ENCODE measurements around the gene KCNK6. TPM values are rescaled to one million over a fixed set of nuclear protein-coding genes. Genes with fewer than 3 reads are reported as not detected.

Gene KCNK6
- total and polyA plus RNA-seq, 2 experiments from 2014 or later = 9.0 to 14.6 TPM

DNA sequence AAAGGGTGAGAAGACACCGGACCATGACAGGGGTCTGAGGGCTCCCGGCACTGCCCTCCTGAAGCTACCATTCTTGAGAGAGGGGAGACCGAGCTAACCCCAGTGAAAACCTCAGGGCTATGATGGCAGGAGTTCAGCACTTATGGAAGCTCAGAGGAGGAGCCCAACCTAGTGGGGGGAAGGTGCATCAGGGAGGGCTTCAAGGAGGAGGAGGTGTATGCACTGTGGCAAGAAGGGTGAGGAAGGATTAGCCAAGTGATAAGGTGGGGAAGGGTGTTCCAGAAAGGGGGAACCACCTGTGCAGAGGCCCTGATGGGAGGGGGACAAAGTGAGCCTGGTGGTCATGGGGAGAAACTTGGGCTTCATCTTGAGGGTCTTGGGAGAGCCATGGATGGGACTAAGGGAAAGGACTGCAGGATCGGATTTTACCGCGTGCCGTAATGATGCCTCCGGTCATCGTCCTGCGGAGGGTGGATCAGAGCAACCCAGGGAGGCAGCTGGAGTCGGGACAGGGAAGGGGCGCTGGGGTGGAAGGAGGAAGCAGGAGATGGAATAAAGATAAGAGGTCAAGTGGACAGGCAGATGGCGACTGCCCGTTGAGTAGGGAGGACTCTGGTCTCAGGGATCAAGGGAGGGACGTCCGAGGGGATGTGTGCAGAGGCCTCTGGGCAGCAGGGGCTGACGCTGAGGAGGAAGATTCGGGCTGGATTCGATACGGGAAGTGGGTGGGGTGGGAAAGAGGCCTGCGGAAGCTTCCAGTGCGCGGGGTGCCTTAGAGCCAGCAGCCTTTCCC, 41.4 kb downstream of the KCNK6 start:
- TF ChIP-seq CTCF (conservative IDR thresholded peaks at IDR 0.05; ENCODE audit: low read depth in 2 of 2) = no peak
- H3K4me1 ChIP-seq (ENCODE audit: insufficient read depth) = peaks cover 12% of the 10 kb centered on the region
- peak overlapping the region; percentile 92 for H3K4me3 ChIP-seq
- no peaks in the 10 kb centered on the region for H3K36me3 ChIP-seq (ENCODE audit: insufficient read depth)
- Mint-ChIP-seq H3K4me3 (peak overlapping the region; percentile 91), H3K36me3 (ENCODE audit: low read depth) (no peaks in the 10 kb centered on the region; the same call in 2 of the 3 replicates), H3K4me1 (peaks cover 17% of the 10 kb centered on the region), H3K9me3 (peaks cover 7% of the 10 kb centered on the region; the same call in 2 of the 3 replicates), H3K27me3 (ENCODE audit: insufficient read depth, low read depth, poor library complexity) (peaks cover 26% of the 10 kb centered on the region), H3K27ac (no peak overlapping the region)
- DNase-seq (ENCODE audit: low spot score) (no peak), ATAC-seq (peak; percentile 1; the same call in 2 of the 3 replicates)
- no peaks in the 10 kb centered on the region for H3K9me2 ChIP-seq (ENCODE audit: insufficient read depth)
- H4K20me1 ChIP-seq (replicated peaks; ENCODE audit: insufficient read depth) = no peaks in the 10 kb centered on the region; the same call in 1 of the 2 replicates
- H3K27ac ChIP-seq (ENCODE audit: low read depth) = no peak overlapping the region
- 0 out of 2 replicates have a peak, but pooled peaks cover 11% of the 10 kb centered on the region for H3F3A ChIP-seq (replicated peaks; ENCODE audit: low read depth)
- peak overlapping the region; percentile 90 for H3K4me2 ChIP-seq
- H3K79me2 ChIP-seq (replicated peaks; ENCODE audit: insufficient read depth) = no peaks in the 10 kb centered on the region
- H3K27me3 ChIP-seq (ENCODE audit: insufficient read depth) = peaks cover 29% of the 10 kb centered on the region
- peak overlapping the region; percentile 85 for H2AFZ ChIP-seq

GRCh38 chr19:38361633-38362075, 42.0 kb downstream of the KCNK6 start:
- ATAC-seq (peak; percentile 81), DNase-seq (ENCODE audit: low spot score) (peak; percentile 99)
- no peaks in the 10 kb centered on the region for H3K36me3 ChIP-seq (ENCODE audit: insufficient read depth)
- peaks cover 15% of the 10 kb centered on the region for H3K4me1 Mint-ChIP-seq
- H3K27ac Mint-ChIP-seq = peak overlapping the region; percentile 92
- H3K4me3 Mint-ChIP-seq = peak overlapping the region; percentile 91
- peaks cover 12% of the 10 kb centered on the region for H3K4me1 ChIP-seq (ENCODE audit: insufficient read depth)
- no peaks in the 10 kb centered on the region for H3K9me2 ChIP-seq (ENCODE audit: insufficient read depth)
- H4K20me1 ChIP-seq (replicated peaks; ENCODE audit: insufficient read depth) = no peaks in the 10 kb centered on the region; the same call in 1 of the 2 replicates
- no peaks in the 10 kb centered on the region for H3K79me2 ChIP-seq (replicated peaks; ENCODE audit: insufficient read depth)
- TF ChIP-seq ZNF331 (CRISPR knock-in tag; IDR thresholded peaks at IDR 0.05; ENCODE audit: low read depth) = no peak
- TF ChIP-seq, protein P1, sequence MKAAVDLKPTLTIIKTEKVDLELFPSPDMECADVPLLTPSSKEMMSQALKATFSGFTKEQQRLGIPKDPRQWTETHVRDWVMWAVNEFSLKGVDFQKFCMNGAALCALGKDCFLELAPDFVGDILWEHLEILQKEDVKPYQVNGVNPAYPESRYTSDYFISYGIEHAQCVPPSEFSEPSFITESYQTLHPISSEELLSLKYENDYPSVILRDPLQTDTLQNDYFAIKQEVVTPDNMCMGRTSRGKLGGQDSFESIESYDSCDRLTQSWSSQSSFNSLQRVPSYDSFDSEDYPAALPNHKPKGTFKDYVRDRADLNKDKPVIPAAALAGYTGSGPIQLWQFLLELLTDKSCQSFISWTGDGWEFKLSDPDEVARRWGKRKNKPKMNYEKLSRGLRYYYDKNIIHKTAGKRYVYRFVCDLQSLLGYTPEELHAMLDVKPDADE (IDR thresholded peaks at IDR 0.05) = no peak
- TF ChIP-seq CREB1 (CRISPR knock-in tag; IDR thresholded peaks at IDR 0.05; ENCODE audit: low read depth) = no peak
- TF ChIP-seq STAT1 (IDR thresholded peaks at IDR 0.05; ENCODE audit: unreplicated experiment) = no peak
- peak; percentile 85 for TF ChIP-seq POLR2AphosphoS5 (IDR thresholded peaks at IDR 0.05; ENCODE audit: low read depth)
- TF ChIP-seq EZH2 (IDR thresholded peaks at IDR 0.05; ENCODE audit: low read depth, unreplicated experiment) = no peak
- no peak for TF ChIP-seq ZNF114 (CRISPR knock-in tag; IDR thresholded peaks at IDR 0.05)
- H3K36me3 Mint-ChIP-seq (ENCODE audit: low read depth) = no peaks in the 10 kb centered on the region; the same call in 2 of the 3 replicates
- H3K9me3 Mint-ChIP-seq = peaks cover 7% of the 10 kb centered on the region; the same call in 2 of the 3 replicates
- H3K27me3 Mint-ChIP-seq (ENCODE audit: insufficient read depth, low read depth, poor library complexity) = peaks cover 26% of the 10 kb centered on the region
- peak overlapping the region; percentile 90 for H3K4me2 ChIP-seq
- peak overlapping the region; percentile 92; the same call in 1 of the 2 replicates for H3K27ac ChIP-seq (ENCODE audit: low read depth)
- peak overlapping the region; percentile 92 for H2AFZ ChIP-seq
- peak overlapping the region; percentile 92 for H3K4me3 ChIP-seq
- peaks cover 29% of the 10 kb centered on the region for H3K27me3 ChIP-seq (ENCODE audit: insufficient read depth)
- 0 out of 2 replicates have a peak, but pooled peaks cover 11% of the 10 kb centered on the region for H3F3A ChIP-seq (replicated peaks; ENCODE audit: low read depth)

Measured in GM23338 (cell line).